Activated CD8-positive, alpha-beta memory T cell treated with anti-CD3 and anti-CD28 coated beads, Interleukin-2, amount 10 ng/mL, durations not matched to agents 7 days and 5 days (primary cell): ENCODE data around the gene ADAD1. TPM values are rescaled to one million over a fixed set of nuclear protein-coding genes. Genes with fewer than 3 reads are reported as not detected.

Experiments
- ATAC-seq: fragments of 150-1000 bp; cut with Tn5 transposase; one replicate; pipeline ENCODE4 v1.10.0; 2021; ENCODE audit warnings: moderate library complexity
- CTCF ChIA-PET: fragments of 350-600 bp; sonication (Branson Sonifier 250); formaldehyde crosslinking; loops from one replicate; lab custom pipeline; 2021; ENCODE audit warnings: antibody characterized with exemption; lab: Charles Lee
- DNase-seq: peaks from one replicate; pipeline ENCODE4 v3.0.0-alpha.2; 2020
- H3K27ac Mint-ChIP-seq: one replicate; pipeline ENCODE4 v1.8.0; 2021; ENCODE audit warnings: mild to moderate bottlenecking, mixed read lengths
- H3K27me3 Mint-ChIP-seq: one replicate; pipeline ENCODE4 v1.8.0; 2021; ENCODE audit warnings: mixed read lengths
- H3K36me3 Mint-ChIP-seq: one replicate; pipeline ENCODE4 v1.8.0; 2021; ENCODE audit warnings: mild to moderate bottlenecking, mixed read lengths
- H3K4me1 Mint-ChIP-seq: one replicate; pipeline ENCODE4 v1.8.0; 2021; ENCODE audit warnings: mixed read lengths
- H3K4me3 Mint-ChIP-seq: one replicate; pipeline ENCODE4 v1.8.0; 2021; ENCODE audit warnings: mild to moderate bottlenecking, moderate library complexity, mixed read lengths
- H3K9me3 Mint-ChIP-seq: one replicate; pipeline ENCODE4 v1.8.0; 2022; ENCODE audit warnings: low read depth, mixed read lengths
- total RNA-seq, 2 experiments: library from RNA; stranded (reverse); gene quantifications; one replicate each; pipeline ENCODE4 v1.2.3, GENCODE V29; 2021

ADAD1 gene
- total RNA-seq, 2 experiments from 2014 or later = not detected

- peaks cover 3% of the 10 kb centered on the region for H3K9me3 Mint-ChIP-seq
- H3K36me3 Mint-ChIP-seq = peaks cover 3% of the 10 kb centered on the region
- peaks cover 3% of the 10 kb centered on the region for H3K4me1 Mint-ChIP-seq
- ATAC-seq = no peak
- no peak for DNase-seq
- CTCF ChIA-PET = no interaction called here
- H3K27me3 Mint-ChIP-seq = no peaks in the 10 kb centered on the region
- no peak overlapping the region for H3K27ac Mint-ChIP-seq
- H3K4me3 Mint-ChIP-seq = no peak overlapping the region
Measured at GRCh38 chr4:122476126-122476525, 97.3 kb downstream of the ADAD1 start.

- Mint-ChIP-seq H3K4me3 (no peak overlapping the region), H3K4me1 (peaks cover 3% of the 10 kb centered on the region), H3K9me3 (peaks cover 3% of the 10 kb centered on the region), H3K27ac (no peak overlapping the region), H3K27me3 (no peaks in the 10 kb centered on the region), H3K36me3 (peaks cover 2% of the 10 kb centered on the region)
- no peak for ATAC-seq
- no peak for DNase-seq
- CTCF ChIA-PET = no interaction called here
Measured at GRCh38 chr4:122476745-122477144, 97.9 kb downstream of the ADAD1 start.

Other genes starting within 250 kb of the ADAD1 start
- gene BLTP1, start 226.7 kb upstream of the ADAD1 start, total RNA-seq = 10 to 100 TPM; 30.1 to 47.5 TPM
- 1 to 10 TPM in 1 of 2 experiments, not detected in 1; 1.1 TPM for gene IL2, start 77.7 kb downstream of the ADAD1 start, total RNA-seq
- gene IL21, start 242.1 kb downstream of the ADAD1 start, total RNA-seq = under 1 TPM; 0.09 to 0.52 TPM